H9 (cell line): ENCODE results near the gene FBXL19. TPM values are rescaled to one million over a fixed set of nuclear protein-coding genes. Genes with fewer than 3 reads are reported as not detected.

Source experiments
- DNase-seq: peaks from one replicate; pipeline ENCODE4 v3.0.0-alpha.2; 2017
- H2AFZ ChIP-seq: one replicate; pipeline ENCODE4 v1.6.1; 2013; ENCODE audit warnings: mild to moderate bottlenecking, low read length, control low read depth, moderate library complexity
- H2AK5ac ChIP-seq: 2 replicates; pipeline ENCODE4 v1.6.1; 2013; ENCODE audit warnings: low read length, control low read depth, mixed read lengths; ENCODE audit not compliant: insufficient read length
- H2BK120ac ChIP-seq: one replicate; pipeline ENCODE4 v1.6.1; 2013; ENCODE audit warnings: low read depth, mild to moderate bottlenecking, low read length, control low read depth, inconsistent platforms; ENCODE audit not compliant: poor library complexity, severe bottlenecking
- H2BK12ac ChIP-seq: 2 replicates; pipeline ENCODE4 v1.6.1; 2013; ENCODE audit warnings: low read length, control low read depth, mixed read lengths, low read depth; ENCODE audit not compliant: insufficient read length
- H2BK15ac ChIP-seq: 2 replicates; pipeline ENCODE4 v1.6.1; 2013; ENCODE audit warnings: low read depth, low read length, control low read depth
- H2BK20ac ChIP-seq: one replicate; pipeline ENCODE4 v1.6.1; 2013; ENCODE audit warnings: low read depth, mild to moderate bottlenecking, low read length, control low read depth, inconsistent platforms; ENCODE audit not compliant: poor library complexity, severe bottlenecking
- H2BK5ac ChIP-seq: 2 replicates; pipeline ENCODE4 v1.6.1; 2013; ENCODE audit warnings: low read length, control low read depth, mixed read lengths; ENCODE audit not compliant: insufficient read length
- H3K14ac ChIP-seq: 2 replicates; pipeline ENCODE4 v1.6.1; 2013; ENCODE audit warnings: low read length, control low read depth; ENCODE audit not compliant: insufficient read depth
- H3K18ac ChIP-seq: 2 replicates; pipeline ENCODE4 v1.6.1; 2013; ENCODE audit warnings: low read depth, mild to moderate bottlenecking, mixed read lengths, low read length, control low read depth; ENCODE audit not compliant: insufficient read length
- H3K23ac ChIP-seq: 2 replicates; pipeline ENCODE4 v1.6.1; 2013; ENCODE audit warnings: low read length, control low read depth, mixed read lengths, low read depth; ENCODE audit not compliant: insufficient read length
- H3K23me2 ChIP-seq: 2 replicates; pipeline ENCODE4 v1.6.1; 2013; ENCODE audit warnings: low read depth, mild to moderate bottlenecking, mixed read lengths, low read length, control low read depth; ENCODE audit not compliant: insufficient read length, poor library complexity, severe bottlenecking
- H3K27ac ChIP-seq: 2 replicates; pipeline ENCODE4 v1.5.1; 2013; ENCODE audit warnings: low read length, control low read depth, mixed read lengths, low read depth; ENCODE audit not compliant: insufficient read length
- H3K27me3 ChIP-seq: 2 replicates; pipeline ENCODE4 v1.6.1; 2013; ENCODE audit warnings: low read length, control low read depth, inconsistent platforms; ENCODE audit not compliant: insufficient read depth
- H3K4ac ChIP-seq: 2 replicates; pipeline ENCODE4 v1.6.1; 2013; ENCODE audit warnings: low read depth, mild to moderate bottlenecking, control low read depth, inconsistent platforms, low read length, moderate library complexity
- H3K4me1 ChIP-seq: 2 replicates; pipeline ENCODE4 v1.6.1; 2013; ENCODE audit warnings: low read length, control low read depth, inconsistent platforms; ENCODE audit not compliant: insufficient read depth
- H3K4me2 ChIP-seq: 2 replicates; pipeline ENCODE4 v1.6.1; 2013; ENCODE audit warnings: low read length, control low read depth, mixed read lengths; ENCODE audit not compliant: insufficient read length, insufficient read depth
- H3K56ac ChIP-seq: 2 replicates; pipeline ENCODE4 v1.6.1; 2013; ENCODE audit warnings: low read depth, mild to moderate bottlenecking, mixed read lengths, low read length, control low read depth; ENCODE audit not compliant: insufficient read length
- H3K79me1 ChIP-seq: 2 replicates; pipeline ENCODE4 v1.6.1; 2013; ENCODE audit warnings: low read depth, mild to moderate bottlenecking, moderate library complexity, low read length, control low read depth, inconsistent platforms; ENCODE audit not compliant: insufficient read depth, poor library complexity, severe bottlenecking
- H3K79me2 ChIP-seq: 2 replicates; pipeline ENCODE4 v1.6.1; 2013; ENCODE audit warnings: low read length, control low read depth, inconsistent platforms; ENCODE audit not compliant: insufficient read depth
- H3K9ac ChIP-seq: 2 replicates; pipeline ENCODE4 v1.6.1; 2013; ENCODE audit warnings: low read length, control low read depth, mixed read lengths; ENCODE audit not compliant: insufficient read length; ENCODE audit errors: extremely low read depth
- H3K9me3 ChIP-seq: one replicate; pipeline ENCODE4 v1.6.1; 2013; ENCODE audit warnings: low read depth, low read length, inconsistent platforms; ENCODE audit not compliant: control insufficient read depth
- H3T11ph ChIP-seq: one replicate; pipeline ENCODE4 v1.6.1; 2013; ENCODE audit warnings: mild to moderate bottlenecking, low read length, control low read depth, inconsistent platforms
- H4K20me1 ChIP-seq: one replicate; pipeline ENCODE4 v1.6.1; 2013; ENCODE audit not compliant: control insufficient read depth, insufficient read length, insufficient read depth
- H4K5ac ChIP-seq: 2 replicates; pipeline ENCODE4 v1.6.1; 2013; ENCODE audit warnings: low read depth, mild to moderate bottlenecking, mixed read lengths, low read length, control low read depth; ENCODE audit not compliant: insufficient read length
- H4K8ac ChIP-seq: replicated peaks from 2 replicates; pipeline ENCODE4 v1.6.1; 2013; ENCODE audit warnings: low read length, control low read depth, mixed read lengths, low read depth; ENCODE audit not compliant: insufficient read length
- H4K91ac ChIP-seq: 2 replicates; pipeline ENCODE4 v1.6.1; 2013; ENCODE audit warnings: low read depth, mild to moderate bottlenecking, moderate library complexity, mixed read lengths, low read length, control low read depth; ENCODE audit not compliant: insufficient read length
- H3K27ac Mint-ChIP-seq, 3 experiments: 2 replicates in 2 of 3; 3 replicates in 1 of 3; pipeline ENCODE4 v1.8.0; 2020 to 2021; ENCODE audit warnings: mixed read lengths in 3 of 3, mild to moderate bottlenecking in 1 of 3, moderate library complexity in 1 of 3
- H3K27me3 Mint-ChIP-seq: 2 replicates; pipeline ENCODE4 v1.8.0; 2021; ENCODE audit warnings: low read depth, mild to moderate bottlenecking, moderate library complexity, mixed read lengths
- H3K36me3 Mint-ChIP-seq, 3 experiments: 2 replicates in 2 of 3; 3 replicates in 1 of 3; pipeline ENCODE4 v1.8.0; 2020 to 2021; ENCODE audit warnings: low read depth in 3 of 3, mixed read lengths in 3 of 3; ENCODE audit not compliant: insufficient read depth in 1 of 3
- H3K4me1 Mint-ChIP-seq, 2 experiments: 2 replicates each; pipeline ENCODE4 v1.8.0; 2020; ENCODE audit warnings: mixed read lengths in 2 of 2
- H3K4me3 Mint-ChIP-seq, 2 experiments: 2 replicates in 1 of 2; 3 replicates in 1 of 2; pipeline ENCODE4 v1.8.0; 2020 to 2021; ENCODE audit warnings: mild to moderate bottlenecking in 2 of 2, mixed read lengths in 2 of 2, moderate library complexity in 1 of 2
- H3K9me3 Mint-ChIP-seq, 2 experiments: 2 replicates in 1 of 2; 3 replicates in 1 of 2; pipeline ENCODE4 v1.8.0; 2020; ENCODE audit warnings: mild to moderate bottlenecking in 2 of 2, mixed read lengths in 2 of 2, moderate library complexity in 1 of 2
- CTCF ChIP-seq: fragments of 200-600 bp; sonication (generic); conservative IDR thresholded peaks from 3 replicates; pipeline ENCODE4 v1.8.0; 2021; ENCODE audit warnings: antibody characterized with exemption, mild to moderate bottlenecking
- WGBS: extraction: QIAGEN DNeasy Blood & Tissue Kit; methylation state at CpG from one replicate; pipeline ENCODE4 v1.1.7; 2013; ENCODE audit warnings: missing lambda C conversion rate, low lambda C conversion rate, mixed read lengths; ENCODE audit not compliant: insufficient read length; ENCODE audit errors: extremely low coverage; 5-methylcytosine and 5-hydroxymethylcytosine counted together
- total RNA-seq: library from RNA; stranded (reverse); gene quantifications from 2 replicates; pipeline ENCODE4 v1.2.1, GENCODE V29; 2021

FBXL19 gene
- total RNA-seq, 1 experiment from 2014 or later = 66.8 TPM

DNA sequence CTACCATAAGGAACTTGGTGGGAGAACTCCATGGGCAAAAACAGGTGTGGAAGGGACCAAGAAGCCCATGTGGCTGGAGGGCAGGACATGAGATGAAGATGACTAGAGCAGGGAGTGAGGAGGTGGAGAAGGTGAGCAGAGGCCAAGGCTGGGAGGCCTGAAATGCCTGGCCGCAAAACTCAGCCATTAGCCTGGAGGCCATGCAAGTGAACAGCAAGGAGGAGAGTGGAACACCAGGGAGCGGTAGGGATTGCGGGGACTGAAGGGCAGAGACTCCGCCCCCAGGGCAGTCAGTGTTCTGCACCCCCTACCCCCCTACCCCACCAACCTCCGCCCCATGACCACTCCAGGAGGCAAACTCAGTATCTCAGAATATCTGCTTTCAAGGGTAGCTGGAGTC lies 46.5 kb upstream of the FBXL19 start:
- H3K4me1 ChIP-seq = no peaks in the 10 kb centered on the region
- no peak overlapping the region for H2AFZ ChIP-seq
- no peak overlapping the region for H3K18ac ChIP-seq
- no peaks in the 10 kb centered on the region for H3K79me2 ChIP-seq
- H3K14ac ChIP-seq = no peak overlapping the region
- H3K27me3 ChIP-seq = peaks cover 4% of the 10 kb centered on the region; the same call in 1 of the 2 replicates
- H2BK120ac ChIP-seq = no peak overlapping the region
- H3K23me2 ChIP-seq = peaks cover 15% of the 10 kb centered on the region
- peak overlapping the region; percentile 88 to 98 for H3K4me3 Mint-ChIP-seq
- H3T11ph ChIP-seq = no peak overlapping the region
- no peak overlapping the region for H2BK5ac ChIP-seq
- H4K20me1 ChIP-seq = no peaks in the 10 kb centered on the region
- H3K27ac ChIP-seq = no peak overlapping the region
- no peak overlapping the region for H4K8ac ChIP-seq
- H4K5ac ChIP-seq = no peak overlapping the region
- no peak overlapping the region for H4K91ac ChIP-seq
- WGBS = no CpG with 5 or more reads among the region's 5 CpGs
- no peak overlapping the region for H2BK12ac ChIP-seq
- DNase-seq = no peak
- peaks cover 2 to 20% (median 15%) of the 10 kb centered on the region in 3 experiments for H3K36me3 Mint-ChIP-seq
- H3K56ac ChIP-seq = no peak overlapping the region
- H3K27me3 Mint-ChIP-seq = peaks cover 27% of the 10 kb centered on the region
- TF ChIP-seq CTCF = peak; percentile 33; the same call in 1 of the 3 replicates
- no peaks in the 10 kb centered on the region for H3K9me3 ChIP-seq
- H3K23ac ChIP-seq = no peak overlapping the region
- no peak overlapping the region for H2AK5ac ChIP-seq
- peaks cover 13 to 18% of the 10 kb centered on the region in 2 experiments for H3K4me1 Mint-ChIP-seq
- no peak overlapping the region for H2BK15ac ChIP-seq
- no peak overlapping the region for H3K9ac ChIP-seq
- peak overlapping the region; percentile 49 to 99 (median 94); a peak in 5 of 7 replicates for H3K27ac Mint-ChIP-seq
- H3K79me1 ChIP-seq = no peaks in the 10 kb centered on the region
- no peak overlapping the region for H2BK20ac ChIP-seq
- H3K4ac ChIP-seq = no peak overlapping the region
- no peaks in the 10 kb centered on the region; a peak in 1 of 5 replicates for H3K9me3 Mint-ChIP-seq
- H3K4me2 ChIP-seq = peak overlapping the region; percentile 91
